Prostate gland (tissue), 2 donors: ENCODE measurements around the gene BZW2. TPM values are rescaled to one million over a fixed set of nuclear protein-coding genes. Genes with fewer than 3 reads are reported as not detected.
A peak's percentile ranks its signal among the peaks of the same experiment; 100 is the strongest.

Experiments used
- DNase-seq: peaks from one replicate; pipeline ENCODE4 v3.0.0-alpha.2; 2019; ENCODE audit warnings: low spot score
- H3K27ac ChIP-seq, 2 donors: fragments of 200-600 bp; sonication (generic); 2 replicates each; pipeline ENCODE4 v1.5.1; 2017 to 2019
- H3K27me3 ChIP-seq: fragments of 200-600 bp; sonication (generic); replicated peaks from 2 replicates; pipeline ENCODE4 v1.5.1; 2019; ENCODE audit not compliant: insufficient read depth
- H3K36me3 ChIP-seq, 2 donors: fragments of 200-600 bp; sonication (generic); 1 replicate in 1 of 2; 2 replicates in 1 of 2; pipeline versions ENCODE4 v1.5.1 to v1.8.1; 2017 to 2019
- H3K4me1 ChIP-seq: fragments of 200-600 bp; sonication (generic); replicated peaks from 2 replicates; pipeline ENCODE4 v1.5.1; 2019
- H3K4me3 ChIP-seq, 2 donors: fragments of 200-600 bp; sonication (generic); 2 replicates each; pipeline ENCODE4 v1.5.1; 2017 to 2019
- H3K9me3 ChIP-seq: fragments of 200-600 bp; sonication (generic); 2 replicates; pipeline ENCODE4 v1.5.1; 2017
- POLR2A ChIP-seq: fragments of 450-650 bp; IDR thresholded peaks from one replicate; pipeline ENCODE4 v1.6.1; 2016; ENCODE audit warnings: antibody characterized with exemption, mild to moderate bottlenecking
- POLR2AphosphoS5 ChIP-seq: sonication (generic); formaldehyde crosslinking; IDR thresholded peaks from one replicate; pipeline ENCODE4 v1.6.1; 2017; ENCODE audit warnings: antibody characterized with exemption
- WGBS: methylation state at CpG from one replicate; pipeline ENCODE4 v1.1.5; 2018; 5-methylcytosine and 5-hydroxymethylcytosine counted together
- intact Hi-C: fragments of 100-400 bp; cut with DNase I; formaldehyde crosslinking; loops from one replicate; pipeline ENCODE4 v1.14.2; 2022
- total RNA-seq, 2 donors: library from RNA; depleted of rRNA; stranded (reverse); fragments of >200 nt; gene quantifications; one replicate each; pipeline ENCODE4 v1.1.0, GENCODE V29; 2016
- TF ChIP-seq, protein P1 (sequence below), 4 experiments: fragments of 200-600 bp in 2 of 4; fragments of 450-650 bp in 2 of 4; sonication (generic) in 2 of 4; IDR thresholded peaks; 1 replicate in 3 of 4; 2 replicates in 1 of 4; pipeline ENCODE4 v1.5.1; 2016 to 2019; ENCODE audit warnings: antibody characterized with exemption in 4 of 4, mild to moderate bottlenecking in 2 of 4, moderate library complexity in 2 of 4

The BZW2 gene
- total RNA-seq, 2 donors from 2014 or later, result 31.0 to 33.5 TPM

- Histone ChIP-seq H3K27me3 (no peaks in the 10 kb centered on the region), H3K9me3 (no peaks in the 10 kb centered on the region), H3K4me3 (no peak overlapping the region), H3K27ac (no peak overlapping the region), H3K4me1 (no peaks in the 10 kb centered on the region), H3K36me3 (no peaks in the 10 kb centered on the region)
- 90% methylated on average over 4 of the region's 4 CpGs for WGBS
- DNase-seq, result no peak
- TF ChIP-seq POLR2AphosphoS5 (no peak), POLR2A (no peak)
- TF ChIP-seq, protein P1, sequence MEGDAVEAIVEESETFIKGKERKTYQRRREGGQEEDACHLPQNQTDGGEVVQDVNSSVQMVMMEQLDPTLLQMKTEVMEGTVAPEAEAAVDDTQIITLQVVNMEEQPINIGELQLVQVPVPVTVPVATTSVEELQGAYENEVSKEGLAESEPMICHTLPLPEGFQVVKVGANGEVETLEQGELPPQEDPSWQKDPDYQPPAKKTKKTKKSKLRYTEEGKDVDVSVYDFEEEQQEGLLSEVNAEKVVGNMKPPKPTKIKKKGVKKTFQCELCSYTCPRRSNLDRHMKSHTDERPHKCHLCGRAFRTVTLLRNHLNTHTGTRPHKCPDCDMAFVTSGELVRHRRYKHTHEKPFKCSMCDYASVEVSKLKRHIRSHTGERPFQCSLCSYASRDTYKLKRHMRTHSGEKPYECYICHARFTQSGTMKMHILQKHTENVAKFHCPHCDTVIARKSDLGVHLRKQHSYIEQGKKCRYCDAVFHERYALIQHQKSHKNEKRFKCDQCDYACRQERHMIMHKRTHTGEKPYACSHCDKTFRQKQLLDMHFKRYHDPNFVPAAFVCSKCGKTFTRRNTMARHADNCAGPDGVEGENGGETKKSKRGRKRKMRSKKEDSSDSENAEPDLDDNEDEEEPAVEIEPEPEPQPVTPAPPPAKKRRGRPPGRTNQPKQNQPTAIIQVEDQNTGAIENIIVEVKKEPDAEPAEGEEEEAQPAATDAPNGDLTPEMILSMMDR (IDR thresholded peaks at IDR 0.05), result no peak
- intact Hi-C loops, result no loop called here
Observed at GRCh38 chr7:16691241-16691640, 45.3 kb downstream of the BZW2 start.

DNA sequence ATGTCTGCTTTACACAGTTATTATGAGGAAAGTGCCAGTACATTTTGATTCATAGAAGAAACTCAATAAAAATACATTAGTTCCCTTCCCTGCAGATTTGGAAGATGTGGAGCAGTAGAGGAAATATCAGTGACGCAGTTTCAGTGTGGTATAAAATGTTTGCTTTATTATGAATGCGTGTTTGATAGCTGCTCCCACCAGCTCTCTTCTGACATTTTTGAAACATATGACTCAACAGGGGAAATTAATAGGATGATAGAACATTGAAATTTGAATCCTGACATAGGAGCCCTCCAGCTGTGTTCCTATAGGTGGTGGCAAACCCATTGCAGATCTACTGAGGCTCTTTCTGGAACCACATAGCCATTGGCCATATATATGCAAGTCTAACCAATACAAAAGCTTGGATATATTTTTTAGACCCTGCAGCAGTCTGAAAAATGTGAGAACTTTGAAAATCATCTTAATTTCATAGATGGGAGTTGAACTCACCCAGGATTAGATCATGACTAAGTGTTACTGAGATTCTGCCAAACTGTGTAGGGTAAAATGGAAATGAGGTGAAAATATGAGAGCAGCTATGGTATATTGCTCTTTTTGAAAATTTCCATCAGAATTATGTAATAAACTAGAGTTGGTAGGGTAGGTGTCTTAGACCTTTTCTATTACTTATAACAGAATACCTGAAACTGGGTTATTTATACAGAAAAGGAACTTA, 47.8 kb downstream of the BZW2 start:
- no peaks in the 10 kb centered on the region for H3K36me3 ChIP-seq
- no peaks in the 10 kb centered on the region for H3K4me1 ChIP-seq
- TF ChIP-seq POLR2A (no peak), POLR2AphosphoS5 (no peak)
- TF ChIP-seq, protein P1 (IDR thresholded peaks at IDR 0.05), result no peak
- H3K4me3 ChIP-seq, result no peak overlapping the region
- H3K27ac ChIP-seq, result no peak overlapping the region
- WGBS, result 98% methylated on average over 2 of the region's 2 CpGs
- no peaks in the 10 kb centered on the region for H3K27me3 ChIP-seq
- DNase-seq, result no peak
- intact Hi-C loops, result no loop called here
- no peaks in the 10 kb centered on the region for H3K9me3 ChIP-seq

- intact Hi-C loops, result loop anchor here (5.0 kb wide), 1 partner anchor 222 kb away; no protein-coding TSS in a partner anchor
- Histone ChIP-seq H3K4me1 (no peaks in the 10 kb centered on the region), H3K27ac (no peak overlapping the region), H3K4me3 (no peak overlapping the region), H3K9me3 (no peaks in the 10 kb centered on the region), H3K27me3 (no peaks in the 10 kb centered on the region), H3K36me3 (no peaks in the 10 kb centered on the region)
- WGBS, result 86% methylated on average over 6 of the region's 6 CpGs
- TF ChIP-seq POLR2A (no peak), POLR2AphosphoS5 (no peak)
- TF ChIP-seq, protein P1 (IDR thresholded peaks at IDR 0.05), result no peak
- DNase-seq, result no peak
Observed at GRCh38 chr7:16694806-16695205, 48.8 kb downstream of the BZW2 start.

GRCh38 chr7:16695621-16696237, 49.7 kb downstream of the BZW2 start:
- H3K36me3 ChIP-seq, result no peaks in the 10 kb centered on the region
- WGBS, result 66% methylated on average over 4 of the region's 4 CpGs
- peak; percentile 51 for DNase-seq
- no peak overlapping the region for H3K4me3 ChIP-seq
- TF ChIP-seq POLR2AphosphoS5, result peak; percentile 19
- TF ChIP-seq, protein P1 (IDR thresholded peaks at IDR 0.05), result peak in 3 of 4 experiments; percentile 44 to 74 (median 64)
- no peak for TF ChIP-seq POLR2A
- H3K4me1 ChIP-seq, result no peaks in the 10 kb centered on the region
- no peaks in the 10 kb centered on the region for H3K27me3 ChIP-seq
- intact Hi-C loops, result loop anchor here (5.0 kb wide), 1 partner anchor 222 kb away; no protein-coding TSS in a partner anchor
- no peaks in the 10 kb centered on the region for H3K9me3 ChIP-seq
- no peak overlapping the region for H3K27ac ChIP-seq
